ENCODE measurements around the gene TGFBR3.

TGFBR3 gene

GRCh38 chr1:91821126-91821868 is 64.7 kb downstream of the TGFBR3 start:
- DNase-seq = no peak

DNA sequence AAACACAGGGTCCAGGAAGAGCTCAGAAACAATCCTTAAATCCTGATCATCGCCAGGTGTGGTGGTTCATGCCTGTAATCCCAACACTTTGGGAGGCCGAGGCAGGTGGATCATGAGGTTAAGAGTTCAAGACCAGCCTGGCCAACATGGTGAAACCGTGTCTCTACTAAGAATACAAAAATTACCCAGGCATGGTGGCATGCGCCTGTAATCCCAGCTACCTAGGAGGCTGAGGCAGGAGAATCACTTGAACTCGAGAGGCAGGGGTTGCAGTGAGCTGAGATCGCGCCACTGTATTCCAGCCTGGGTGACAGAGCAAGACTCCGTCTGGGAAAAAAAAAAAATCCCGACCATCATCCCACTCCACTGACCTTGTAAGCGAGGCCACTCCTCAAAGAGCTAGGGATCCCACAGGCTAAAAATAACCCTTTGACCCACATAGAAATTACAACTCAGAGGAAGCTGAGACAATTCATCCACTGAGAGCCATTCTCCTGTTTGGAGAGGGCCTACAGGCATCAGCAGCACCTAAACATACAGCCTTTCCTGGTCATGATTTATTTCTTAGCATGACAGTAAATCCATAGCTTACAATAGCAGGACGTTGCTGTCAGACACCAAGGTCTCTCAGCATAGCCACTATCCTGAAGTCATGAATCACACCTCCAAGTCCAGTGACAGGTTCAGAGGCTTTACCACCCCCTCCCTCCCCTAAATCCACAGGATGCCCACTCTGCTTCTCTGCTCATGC is 66.7 kb downstream of the TGFBR3 start:
- DNase-seq = peak; percentile 71

DNA sequence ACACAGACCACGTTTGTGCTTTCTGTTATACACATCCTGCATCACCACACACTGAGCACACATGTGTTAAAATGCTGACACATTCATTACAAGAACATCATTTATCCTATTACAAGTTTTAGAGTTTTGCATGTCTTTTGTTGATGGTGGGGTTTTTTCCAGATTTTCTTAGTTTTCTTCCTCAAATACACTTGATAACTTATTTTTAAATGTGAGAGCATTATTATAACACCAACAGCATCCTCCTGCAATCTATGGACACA is 67.3 kb downstream of the TGFBR3 start:
- no peak for DNase-seq

GRCh38 chr1:91817211-91817905 is 68.6 kb downstream of the TGFBR3 start:
- no peak for DNase-seq

- no peak for DNase-seq
Observed at GRCh38 chr1:91816031-91816430, 69.9 kb downstream of the TGFBR3 start.

DNA sequence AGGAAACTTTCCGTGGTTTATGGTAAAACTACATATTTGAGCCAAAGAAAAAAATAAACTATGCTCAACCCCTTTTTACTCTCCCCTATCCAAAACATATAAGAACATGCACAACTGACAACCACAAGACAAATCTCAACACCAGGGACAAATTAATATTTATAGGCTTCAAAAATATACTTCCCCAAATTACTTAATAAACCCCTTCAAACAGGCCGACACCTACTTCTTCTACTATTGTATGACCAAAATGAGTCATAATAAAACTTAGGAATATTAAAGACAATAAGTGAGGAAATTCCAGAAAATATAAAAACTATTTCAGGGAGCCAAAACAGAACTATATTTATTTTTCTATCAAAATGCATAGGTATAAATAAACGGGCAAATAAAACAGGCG is 71.5 kb downstream of the TGFBR3 start:
- no peak for DNase-seq

- no peak for DNase-seq
Observed at GRCh38 chr1:91813813-91814212, 72.1 kb downstream of the TGFBR3 start.

DNA sequence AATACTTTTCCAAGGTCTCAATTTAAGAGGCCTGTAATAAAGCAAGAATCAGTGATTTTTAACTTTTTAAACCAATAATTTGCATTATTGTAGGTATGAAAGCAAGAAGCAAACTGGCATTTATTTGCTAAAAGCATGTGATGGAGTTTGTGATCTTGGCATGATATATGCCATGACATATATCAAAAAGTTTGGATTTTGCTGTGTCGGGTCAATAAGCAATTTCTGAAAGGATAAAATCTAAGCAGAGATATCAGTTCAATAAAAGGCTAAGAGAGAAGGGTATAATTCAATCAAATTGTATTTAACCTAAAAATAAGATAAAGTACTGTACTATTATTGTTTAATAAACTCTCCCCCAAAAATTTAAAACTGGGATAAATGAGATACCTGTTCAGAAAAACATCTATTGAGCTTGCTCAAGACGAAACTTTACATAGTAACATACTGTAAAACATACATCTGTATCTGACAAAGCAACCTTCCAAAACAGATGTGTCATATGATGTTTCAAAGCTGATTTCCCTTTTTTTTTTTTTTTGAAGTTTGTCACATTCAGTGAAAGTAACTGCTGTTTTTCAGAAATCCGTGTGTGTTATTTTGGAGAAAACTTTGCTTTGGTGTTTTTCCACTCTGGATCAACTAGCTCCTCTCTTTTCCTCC is 74.5 kb downstream of the TGFBR3 start:
- DNase-seq = no peak

DNA sequence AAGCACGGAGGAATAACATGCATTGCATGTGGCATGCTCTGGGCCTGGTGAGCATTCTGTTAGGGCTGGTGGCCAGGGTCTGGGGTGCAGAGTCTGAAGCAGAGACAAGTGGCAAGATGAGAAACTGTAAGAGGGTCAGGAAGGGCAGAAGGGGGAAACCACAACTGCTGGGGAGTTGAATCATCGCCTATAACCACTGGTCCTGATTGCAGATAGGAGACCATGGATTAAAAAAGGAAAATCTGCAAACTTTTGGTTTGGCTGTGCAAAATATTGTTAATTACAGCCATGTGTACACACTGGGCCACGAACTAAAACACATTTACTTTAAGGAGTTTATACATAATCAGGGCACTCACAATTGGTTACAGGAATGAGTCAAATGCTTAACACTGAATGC is 76.6 kb downstream of the TGFBR3 start:
- no peak for DNase-seq

DNA sequence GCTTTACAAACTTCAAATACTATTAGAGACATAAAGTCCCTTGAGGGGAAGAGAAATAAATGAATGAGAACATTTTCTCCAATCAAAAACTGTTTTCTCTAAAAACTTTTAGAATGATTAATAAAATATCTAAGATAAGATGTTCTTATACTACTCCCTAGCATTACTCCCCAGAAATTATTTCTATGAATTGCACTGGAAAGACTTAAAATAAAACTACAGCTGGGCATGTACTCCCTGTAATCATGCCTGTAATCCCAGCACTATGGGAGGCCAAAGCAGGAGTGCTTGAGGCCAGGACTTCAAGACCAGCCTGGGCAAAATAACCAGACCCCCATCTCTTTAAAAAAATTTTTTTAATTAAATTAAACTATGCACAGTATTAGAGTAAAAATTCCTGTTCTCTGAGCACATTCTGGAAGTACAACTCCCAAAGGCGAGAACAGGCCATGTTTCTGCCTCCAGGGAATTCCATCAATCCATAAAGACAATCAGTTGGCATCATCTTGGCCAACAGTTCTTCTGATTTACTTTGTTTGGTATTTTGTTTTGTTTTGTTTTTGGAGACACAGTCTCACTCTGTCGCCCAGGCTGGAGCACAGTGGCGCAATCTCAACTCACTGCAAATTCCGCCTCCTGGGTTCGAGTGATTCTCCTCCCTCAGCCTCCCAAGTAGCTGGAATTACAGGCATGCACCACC is 77.9 kb downstream of the TGFBR3 start:
- DNase-seq = no peak

GRCh38 chr1:91806769-91807700 is 78.9 kb downstream of the TGFBR3 start:
- no peak for DNase-seq

GRCh38 chr1:91806181-91806768 is 79.7 kb downstream of the TGFBR3 start:
- peak; percentile 58 for DNase-seq

GRCh38 chr1:91805311-91805801 is 80.6 kb downstream of the TGFBR3 start:
- DNase-seq = no peak

GRCh38 chr1:91804546-91805023 is 81.4 kb downstream of the TGFBR3 start:
- no peak for DNase-seq

- DNase-seq = no peak
Observed at GRCh38 chr1:91803847-91804545, 82.0 kb downstream of the TGFBR3 start.

- DNase-seq = no peak
Observed at GRCh38 chr1:91803123-91803522, 82.8 kb downstream of the TGFBR3 start.

- DNase-seq = no peak
Observed at GRCh38 chr1:91801496-91802115, 84.3 kb downstream of the TGFBR3 start.

- no peak for DNase-seq
Observed at GRCh38 chr1:91799863-91800262, 86.1 kb downstream of the TGFBR3 start.

DNA sequence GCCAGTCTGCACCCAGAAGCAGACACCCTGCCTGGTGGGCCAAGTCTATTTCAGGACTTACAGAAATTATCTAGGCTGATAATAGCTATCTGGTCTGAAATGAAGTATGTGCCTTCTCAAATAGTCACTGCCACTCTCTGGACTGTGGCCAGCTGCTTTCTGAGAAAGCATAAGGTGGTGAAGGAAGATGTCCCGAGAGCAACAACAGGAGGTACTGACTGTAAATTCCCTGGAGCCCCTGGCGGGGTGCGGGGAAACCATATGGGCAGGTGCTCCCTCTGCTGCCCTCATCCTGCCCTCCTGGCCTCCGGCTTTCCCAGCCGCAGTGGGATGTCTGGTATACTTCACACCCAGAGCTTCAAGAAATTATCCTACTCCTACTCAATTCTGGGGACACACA is 86.8 kb downstream of the TGFBR3 start:
- no peak for DNase-seq

- no peak for DNase-seq
Observed at GRCh38 chr1:91798740-91799139, 87.2 kb downstream of the TGFBR3 start.
